Activated CD4-positive, alpha-beta T cell treated with anti-CD3 and anti-CD28 coated beads for 4 hours (primary cell): ENCODE data around the gene JCHAIN.
A peak's percentile ranks its signal among the peaks of the same experiment; 100 is the strongest.
"Not testable (repeated sequence)": the region's sequence is repeated elsewhere in the genome, so short reads cannot be mapped to it uniquely, and the experiment has no call there.

Experiments used
- DNase-seq, 2 donors: peaks; one replicate each; pipeline ENCODE4 v3.0.0-alpha.2; 2020

The JCHAIN gene

DNA sequence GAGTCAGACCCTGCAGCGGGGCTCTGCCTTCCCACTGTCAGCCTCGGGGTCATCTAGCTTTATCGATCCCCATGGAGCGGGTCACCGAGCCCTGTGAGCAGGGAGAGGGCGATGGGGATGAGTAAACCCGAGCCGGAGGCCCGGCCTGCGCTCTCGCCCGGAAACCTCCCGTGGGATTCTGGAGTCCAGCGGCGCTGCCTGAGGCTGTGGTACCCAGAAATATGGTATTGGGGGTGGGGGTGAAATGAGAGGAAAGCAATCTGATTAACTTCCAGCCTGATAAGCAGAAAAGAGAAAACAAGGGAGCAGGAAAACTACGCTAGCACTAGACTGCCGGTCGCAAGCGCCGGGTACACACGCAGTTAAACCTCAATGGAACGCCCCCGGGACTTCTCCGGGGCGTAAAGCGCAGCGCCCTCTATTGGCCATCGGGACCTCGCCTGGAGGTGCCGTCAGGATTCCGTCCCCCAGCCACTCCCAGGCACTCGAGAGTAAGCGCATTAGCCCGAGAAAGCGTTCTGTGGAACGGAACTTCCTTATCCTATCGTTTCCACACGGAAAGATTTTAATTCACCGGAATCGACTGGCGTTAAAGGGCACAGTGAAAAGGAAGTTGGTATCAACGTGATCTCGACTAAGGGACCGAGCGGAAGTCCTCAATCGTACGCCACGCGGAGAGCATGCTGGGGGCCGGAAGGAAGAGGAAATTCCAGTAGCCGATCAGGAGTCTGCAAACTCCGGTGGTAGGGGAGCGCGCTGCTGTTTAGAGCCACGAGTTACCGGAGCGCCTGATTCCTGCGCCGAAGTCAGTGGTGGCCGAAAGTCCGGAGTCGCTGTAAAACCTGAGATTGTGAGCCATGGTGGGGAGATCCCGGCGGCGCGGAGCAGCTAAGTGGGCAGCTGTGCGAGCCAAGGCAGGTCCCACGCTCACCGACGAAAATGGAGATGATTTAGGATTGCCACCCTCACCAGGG, 21.8 kb upstream of the JCHAIN start, which contains the start of gene UTP3:
TSS of gene UTP3 (plus strand) at position 712 of the 974 bp plus-strand sequence. CDS start at position 858, 146 bp downstream.
- DNase-seq = peak; percentile 92 to 93

DNA sequence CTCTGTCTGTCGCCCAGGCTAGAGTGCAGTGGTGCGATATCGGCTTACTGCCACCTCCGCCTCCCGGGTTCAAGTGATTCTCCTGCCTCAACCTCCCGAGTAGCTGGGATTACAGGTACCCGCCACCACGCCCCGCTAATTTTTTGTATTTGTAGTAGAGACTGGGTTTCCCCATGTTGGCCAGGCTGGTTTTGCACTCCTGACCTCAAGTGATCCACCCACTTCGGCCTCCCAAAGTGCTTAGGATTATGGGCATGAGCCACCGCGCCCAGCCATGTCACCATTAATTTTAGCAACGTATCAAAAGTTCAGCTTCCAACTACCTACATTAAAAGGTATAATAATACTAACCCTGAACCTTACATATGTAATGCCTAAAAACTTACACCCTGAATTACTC, 21.1 kb upstream of the JCHAIN start:
- DNase-seq = peak in 1 of 2 donors; percentile 11

DNA sequence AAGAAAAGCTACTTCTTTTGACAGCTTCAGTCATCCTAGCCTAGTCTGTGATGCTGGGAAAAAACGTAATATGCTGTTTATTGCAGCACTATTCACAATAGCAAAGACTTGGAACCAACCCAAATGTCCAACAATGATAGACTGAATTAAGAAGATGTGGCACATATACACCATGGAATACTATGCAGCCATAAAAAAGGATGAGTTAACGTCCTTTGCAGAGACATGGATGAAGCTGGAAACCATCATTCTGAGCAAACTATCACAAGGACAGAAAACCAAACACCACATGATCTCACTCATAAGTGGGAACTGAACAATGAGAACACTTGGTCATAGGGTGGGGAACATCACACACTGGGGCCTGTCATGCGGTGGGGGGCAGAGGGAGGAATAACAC, 15.8 kb upstream of the JCHAIN start:
- DNase-seq = not testable (repeated sequence)

DNA sequence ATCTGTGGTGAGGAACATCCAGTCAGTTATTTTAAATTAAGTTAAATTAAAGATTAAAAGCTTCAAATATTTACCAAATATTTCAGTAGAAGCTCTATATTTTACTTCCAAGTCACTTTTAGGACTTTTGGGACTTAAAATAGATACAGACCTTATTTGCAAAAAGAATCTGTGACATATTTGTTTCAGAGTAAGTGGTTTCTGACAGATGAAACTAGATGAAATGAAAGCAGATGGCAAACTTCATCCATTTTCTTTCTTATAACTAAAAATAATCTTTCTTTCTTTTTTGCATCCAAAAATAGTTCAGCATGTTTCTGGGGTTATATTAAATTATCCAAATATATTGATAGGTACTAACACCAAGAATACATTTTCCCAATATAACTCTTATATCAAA, 15.4 kb upstream of the JCHAIN start:
- DNase-seq = no peak

DNA sequence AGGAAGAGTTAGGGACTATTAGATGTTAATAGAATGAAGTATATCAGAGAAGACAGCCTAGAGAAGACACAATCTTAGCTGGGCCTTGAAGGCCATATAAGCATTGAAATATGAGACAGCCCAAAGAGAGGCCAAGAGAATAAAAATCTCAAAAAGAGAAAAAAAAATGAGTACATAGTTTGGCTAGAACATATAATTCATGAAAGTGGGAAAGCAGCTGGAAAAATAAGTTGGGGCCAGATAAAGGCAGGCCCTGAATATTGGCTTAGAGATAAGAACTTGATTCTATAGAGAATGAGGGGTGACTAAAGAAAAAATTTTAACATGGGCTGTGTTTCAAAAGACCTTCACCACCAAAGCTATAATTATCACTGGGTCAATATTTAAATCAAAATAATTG, 14.6 kb upstream of the JCHAIN start:
- no peak for DNase-seq

DNA sequence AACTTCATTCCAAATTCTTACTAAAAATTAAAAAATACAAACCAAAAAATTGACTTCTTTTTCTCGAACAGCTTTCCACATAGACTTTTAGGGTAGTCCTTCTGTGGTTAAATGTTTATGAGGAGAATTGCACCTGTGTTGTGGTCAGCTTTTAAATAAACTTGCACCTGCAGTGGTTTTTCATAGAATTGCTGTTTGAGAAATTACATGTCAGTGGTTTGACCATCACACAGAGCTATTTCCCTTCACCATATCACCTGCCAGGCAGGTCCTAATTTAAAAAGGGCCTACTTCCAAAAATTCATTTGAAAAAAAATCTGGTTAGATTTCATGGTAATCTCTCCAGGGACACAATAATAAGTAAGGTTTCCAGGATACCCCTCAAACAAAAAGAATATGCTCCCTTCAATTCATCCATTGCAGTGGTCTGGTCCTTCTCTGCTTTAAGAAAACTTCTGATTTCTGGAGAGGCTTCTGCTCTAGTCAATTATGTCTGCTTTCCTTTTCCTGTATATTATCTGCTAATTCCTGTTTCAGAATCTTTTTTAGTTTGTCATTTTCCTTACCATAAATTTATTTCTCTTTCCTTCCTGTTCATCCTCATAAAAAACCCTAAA, 12.2 kb upstream of the JCHAIN start:
- DNase-seq = no peak

DNA sequence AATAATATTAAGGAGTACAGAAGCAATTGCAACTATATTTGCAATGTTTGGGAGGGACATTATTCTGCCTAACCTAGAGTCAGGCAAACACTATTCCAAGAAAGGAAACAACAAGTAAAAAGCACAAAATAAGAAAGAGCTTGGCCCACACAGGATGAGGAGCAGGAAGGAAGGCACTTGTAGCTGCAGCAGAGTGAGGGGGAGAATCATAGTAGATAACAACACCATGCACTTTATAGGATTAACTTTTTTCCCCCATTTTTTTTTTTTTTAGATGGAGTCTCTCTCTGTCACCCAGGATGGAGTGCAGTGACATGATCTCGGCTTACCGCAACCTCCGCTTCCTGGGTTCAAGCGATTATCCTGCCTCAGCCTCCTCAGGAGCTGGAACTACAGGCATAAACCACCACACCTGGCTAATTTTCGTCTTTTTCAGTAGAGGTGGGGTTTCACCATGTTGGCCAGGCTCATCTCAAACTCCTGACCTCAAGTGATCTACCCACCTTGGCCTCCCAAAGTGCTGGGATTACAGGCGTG, 10.3 kb upstream of the JCHAIN start:
- no peak for DNase-seq

DNA sequence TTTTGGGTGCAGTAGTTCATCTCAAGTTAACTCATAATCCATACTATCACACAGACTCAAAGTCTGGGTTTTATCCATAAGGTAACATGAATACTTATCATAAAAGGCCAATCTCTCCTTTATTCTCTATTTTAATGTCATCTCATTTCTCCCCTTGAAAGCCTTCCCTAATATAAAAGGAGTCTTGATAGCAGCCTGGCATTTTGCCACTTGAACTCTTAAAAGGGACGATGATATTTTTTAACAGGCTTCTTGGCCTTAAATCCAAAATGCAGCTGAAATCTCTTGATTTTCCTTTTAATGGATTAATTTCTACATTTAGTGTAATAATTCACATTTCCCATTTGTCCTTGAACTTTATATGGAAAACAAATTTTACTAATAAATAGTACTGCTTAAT, 8.4 kb upstream of the JCHAIN start:
- no peak for DNase-seq

DNA sequence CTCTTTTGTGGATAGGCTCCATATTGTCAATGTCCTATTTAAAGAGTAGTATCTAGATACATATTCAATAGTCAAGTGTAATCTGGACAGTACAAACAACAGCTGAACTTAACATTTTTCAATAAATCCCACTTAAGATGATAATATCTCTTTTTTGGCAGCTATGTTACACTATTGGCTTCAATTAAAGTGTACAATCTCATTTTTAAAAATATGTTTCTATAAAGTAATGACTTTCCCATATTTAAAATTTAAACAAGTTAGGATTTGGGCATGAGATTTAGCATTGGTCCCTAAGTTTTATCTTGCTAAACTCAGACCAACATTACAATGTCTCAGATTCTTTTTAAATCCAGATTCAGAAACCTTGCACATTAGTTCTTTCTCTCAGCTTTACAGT, 7.9 kb upstream of the JCHAIN start:
- DNase-seq = no peak

DNA sequence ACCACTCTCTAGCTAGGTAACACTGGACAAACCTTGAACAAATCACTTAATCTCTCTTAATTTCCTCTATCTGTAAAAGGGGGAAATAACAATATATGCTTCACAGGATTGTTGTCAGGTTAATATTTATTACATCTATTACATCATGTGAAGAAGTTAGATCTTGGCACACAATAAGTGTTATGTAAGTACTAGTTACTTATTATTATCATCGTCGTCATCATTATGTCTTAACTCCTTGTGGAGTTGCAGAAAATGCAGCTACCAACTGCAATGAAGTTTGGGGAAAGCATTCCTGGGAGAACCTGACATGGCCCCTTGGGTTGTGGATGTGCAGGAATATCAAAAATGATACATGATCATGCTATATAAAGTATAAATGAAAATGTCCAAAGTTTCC, 4.8 kb upstream of the JCHAIN start:
- no peak for DNase-seq

DNA sequence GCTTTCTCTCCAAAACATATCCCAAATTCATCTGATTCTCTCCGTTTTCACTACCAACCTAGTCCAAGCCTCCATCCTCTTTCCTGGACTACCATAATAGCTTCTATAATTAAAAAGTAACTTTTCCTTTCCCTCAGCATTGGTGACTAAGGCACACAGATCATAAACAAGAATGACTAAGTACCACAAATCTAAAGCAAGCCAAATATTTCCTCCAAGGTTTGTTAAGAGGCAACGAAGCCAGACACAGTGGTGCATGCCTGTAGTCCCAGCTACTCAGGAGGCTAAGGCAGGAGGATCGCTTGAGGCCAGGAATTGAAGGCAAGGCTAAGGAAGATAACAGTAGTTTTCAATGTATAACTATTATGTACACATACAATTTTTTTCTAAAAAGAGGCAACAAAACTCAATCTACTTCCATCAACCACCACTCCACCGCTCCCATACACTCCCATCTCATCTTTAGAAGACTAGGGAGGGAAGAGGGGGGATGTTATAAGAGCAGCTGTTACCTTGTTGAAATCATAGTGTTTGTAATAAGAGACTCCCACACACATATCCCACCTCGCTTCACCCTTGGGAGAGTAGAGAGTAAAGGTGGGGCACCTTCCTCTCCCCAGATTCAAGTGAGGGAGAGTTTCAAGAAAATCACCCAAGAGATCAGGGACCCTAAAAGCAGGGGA, 4.2 kb upstream of the JCHAIN start:
- no peak for DNase-seq

DNA sequence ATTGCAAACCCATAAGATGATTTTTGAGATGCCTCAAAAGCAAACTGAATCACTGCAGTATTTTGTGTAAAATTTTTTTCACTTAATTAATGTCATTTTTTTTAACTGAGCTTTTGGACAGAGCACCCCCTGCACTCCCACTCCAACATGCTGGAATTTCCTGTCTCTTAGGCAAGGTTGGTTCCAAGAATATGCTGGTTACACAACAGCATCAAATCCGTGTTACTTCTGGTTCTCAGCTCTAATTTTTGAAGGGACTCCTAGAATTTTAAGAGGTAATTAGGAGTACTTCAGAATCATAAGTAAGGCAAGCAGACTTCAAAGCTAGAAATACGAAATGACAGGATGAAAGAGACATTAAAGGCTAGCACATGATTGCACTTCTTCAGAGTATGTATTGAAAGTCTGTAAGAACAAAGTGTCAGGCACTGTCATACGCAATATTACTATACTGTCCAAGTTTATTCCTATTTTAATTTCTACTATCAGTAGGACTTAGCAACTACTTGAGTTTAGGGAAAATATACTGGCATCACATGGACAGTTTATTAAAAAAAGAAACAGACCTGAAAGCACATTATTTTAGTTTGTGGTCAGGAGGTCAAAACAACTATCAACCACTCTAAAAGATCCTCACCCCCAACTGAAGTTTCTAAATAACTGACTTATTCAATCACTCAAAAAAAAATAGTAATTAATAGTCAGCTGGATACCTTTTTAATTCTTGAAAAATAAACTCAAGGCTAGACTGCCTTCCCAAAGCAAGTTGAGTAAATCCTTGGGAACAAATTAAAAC, 1.6 kb upstream of the JCHAIN start:
- DNase-seq = no peak

DNA sequence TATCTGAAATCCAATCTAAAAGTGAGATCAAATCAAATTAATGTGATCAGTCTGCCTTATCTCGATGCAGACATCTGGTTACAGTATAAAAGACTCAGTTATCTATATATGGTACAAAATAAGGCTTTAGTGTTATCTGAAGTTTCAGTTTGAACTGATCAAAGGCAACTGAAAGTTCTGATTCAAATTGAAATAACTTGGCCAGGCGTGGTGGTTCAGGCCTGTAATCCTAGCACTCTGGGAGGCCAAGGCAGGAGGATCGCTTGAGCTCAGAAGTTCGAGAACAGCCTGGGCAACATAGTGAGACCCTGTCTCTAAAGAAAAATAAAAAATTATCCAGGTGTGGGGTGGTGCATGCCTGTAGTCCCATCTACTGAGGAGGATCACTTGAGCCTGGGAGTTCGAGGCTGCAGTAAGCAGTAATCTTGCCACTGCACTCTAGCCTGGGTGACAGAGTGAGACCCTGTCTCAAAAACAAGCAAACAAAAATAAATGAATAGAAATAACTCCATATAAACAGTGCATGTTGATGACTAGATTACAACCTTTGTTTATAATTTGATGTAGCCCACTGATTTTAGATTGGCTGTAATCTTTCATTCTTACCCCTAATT, 4.9 kb downstream of the JCHAIN start:
- not testable (repeated sequence) for DNase-seq

DNA sequence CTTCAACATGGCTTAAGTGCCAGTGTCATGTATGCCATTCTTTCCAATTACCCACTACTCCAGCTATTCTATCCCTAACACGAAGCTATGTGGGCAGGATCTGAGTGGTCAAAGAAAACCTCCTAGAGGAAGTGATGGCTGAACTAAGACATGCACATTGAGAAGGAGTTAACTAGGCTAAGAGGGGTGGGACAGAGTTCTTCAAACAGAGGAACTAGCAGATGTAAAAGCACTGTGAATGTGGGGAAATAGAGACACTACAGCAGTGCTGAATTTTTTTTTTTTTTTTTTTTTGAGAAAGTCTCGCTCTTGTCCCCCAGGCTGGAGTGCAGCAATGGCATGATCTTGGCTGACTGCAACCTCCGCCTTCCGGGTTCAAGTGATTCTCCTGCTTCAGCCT, 6.2 kb downstream of the JCHAIN start:
- DNase-seq = no peak

DNA sequence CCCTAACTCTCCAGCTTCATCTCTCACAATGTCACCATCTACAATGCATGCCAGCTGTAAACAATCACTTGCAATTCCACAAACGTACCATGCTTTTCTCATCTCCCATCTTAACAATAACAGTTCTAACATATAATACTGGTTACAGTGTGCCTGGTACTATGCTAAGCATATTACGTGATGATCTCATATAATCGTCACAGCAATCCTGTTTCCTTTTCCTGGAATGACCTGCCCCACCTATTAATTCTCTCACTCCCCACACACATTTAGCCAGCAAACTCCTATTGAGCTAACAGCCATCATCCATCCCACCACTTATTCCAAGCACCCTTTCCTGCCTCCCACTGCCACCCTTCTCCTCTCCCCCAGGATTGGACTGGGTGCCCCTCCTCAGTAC, 7.9 kb downstream of the JCHAIN start:
- DNase-seq = no peak

DNA sequence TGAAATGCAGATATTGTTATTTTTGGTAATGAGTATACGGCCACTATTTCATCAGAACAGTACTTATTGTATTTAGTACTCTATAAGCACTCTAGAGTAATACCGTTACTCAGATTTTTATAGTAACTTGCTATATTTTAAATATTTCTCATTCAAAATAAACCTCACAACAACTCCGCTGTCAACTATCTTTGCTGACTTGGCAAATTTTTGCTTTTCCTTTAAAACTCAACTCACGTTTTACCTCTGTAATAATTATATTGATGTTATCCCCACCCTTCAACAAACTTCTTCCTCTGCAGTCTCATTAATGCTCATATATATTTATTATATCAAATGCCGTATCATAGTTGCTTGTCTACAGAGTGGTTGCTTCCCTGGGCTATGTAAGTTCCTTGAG, 9.0 kb downstream of the JCHAIN start:
- DNase-seq = no peak

DNA sequence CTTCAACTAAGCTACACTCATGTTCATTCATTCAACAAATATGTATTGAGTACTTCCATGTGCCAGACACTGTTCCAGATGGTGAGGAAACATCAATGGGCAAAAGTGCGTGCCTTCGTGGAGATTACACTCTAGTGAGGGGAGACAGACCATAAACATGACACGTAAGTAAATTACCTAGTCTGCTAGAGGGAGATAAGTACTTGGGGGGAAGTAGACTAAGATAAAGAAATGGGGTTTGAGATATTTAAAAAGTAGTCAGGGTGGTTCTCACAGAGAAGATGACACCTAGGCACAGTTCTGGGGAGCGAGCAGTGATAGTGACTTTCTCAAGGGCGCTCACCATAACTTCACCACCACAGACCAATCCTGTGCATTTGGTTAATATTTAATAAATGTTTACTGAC, 11.7 kb downstream of the JCHAIN start:
- no peak for DNase-seq

DNA sequence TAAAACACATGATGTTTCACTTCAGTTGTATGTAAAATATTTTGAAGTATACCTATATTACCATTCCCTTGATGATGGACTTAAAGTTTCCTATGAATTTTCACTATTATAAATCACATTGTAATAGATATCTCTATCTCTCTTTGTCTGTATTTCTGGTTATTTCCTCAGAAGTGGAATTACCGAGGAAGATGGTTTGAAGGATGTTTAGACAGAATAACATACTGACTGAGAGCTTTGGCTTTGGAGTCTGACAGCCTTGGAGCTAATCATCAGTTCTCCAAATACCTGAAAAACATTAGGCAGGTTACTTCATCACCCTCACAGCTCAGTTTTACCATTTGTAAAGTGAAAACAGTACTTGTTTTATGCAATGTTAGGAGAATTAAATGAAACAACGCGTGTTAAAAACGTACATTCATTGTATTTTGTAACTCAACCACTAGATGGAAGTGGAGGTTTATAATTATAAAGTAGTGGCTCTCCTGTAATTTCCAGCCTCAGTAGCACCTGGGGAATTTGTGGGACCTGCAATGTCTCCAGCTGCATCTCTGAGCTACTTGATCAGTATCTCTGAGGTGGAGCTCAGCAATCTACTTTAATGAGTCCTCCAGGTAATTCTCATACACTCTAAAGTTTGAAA, 14.3 kb downstream of the JCHAIN start:
- DNase-seq = peak in 1 of 2 donors; percentile 1

DNA sequence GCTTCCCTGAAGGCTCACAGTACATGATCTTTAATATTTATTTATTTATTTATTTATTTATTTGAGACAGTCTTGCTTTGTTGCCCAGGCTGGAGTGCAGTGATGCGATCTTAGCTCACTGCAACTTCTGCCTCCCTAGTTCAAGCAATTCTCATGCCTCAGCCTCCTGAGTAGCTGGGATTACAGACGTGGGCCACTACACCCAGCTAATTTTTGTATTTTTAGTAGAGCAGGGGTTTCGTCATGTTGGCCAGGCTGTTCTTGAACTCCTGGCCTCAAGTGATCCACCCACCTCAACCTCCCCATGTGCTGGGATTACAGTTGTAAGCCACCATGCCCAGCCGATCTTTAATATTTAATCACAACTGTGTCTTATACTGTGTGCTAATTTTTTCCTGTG, 15.6 kb downstream of the JCHAIN start:
- DNase-seq = not testable (repeated sequence)

DNA sequence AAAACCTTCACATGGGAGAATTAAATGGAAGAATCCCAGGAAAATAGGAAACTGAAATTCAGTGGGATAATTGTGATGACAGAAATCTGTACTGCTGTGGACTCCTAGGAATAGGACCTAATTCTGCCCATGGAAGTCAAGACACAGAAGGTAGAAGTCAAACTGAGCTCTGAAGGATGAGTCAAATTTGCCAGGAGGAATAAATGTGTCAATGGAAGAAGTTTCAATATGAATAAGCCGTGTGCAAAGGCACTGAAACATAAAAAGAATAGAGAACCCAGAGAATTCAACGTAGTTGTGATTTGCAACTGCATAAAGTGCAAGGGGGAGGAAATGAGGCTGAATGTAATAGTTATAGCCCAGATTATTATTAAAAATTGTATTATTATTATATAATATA, 26.1 kb downstream of the JCHAIN start:
- no peak for DNase-seq

DNA sequence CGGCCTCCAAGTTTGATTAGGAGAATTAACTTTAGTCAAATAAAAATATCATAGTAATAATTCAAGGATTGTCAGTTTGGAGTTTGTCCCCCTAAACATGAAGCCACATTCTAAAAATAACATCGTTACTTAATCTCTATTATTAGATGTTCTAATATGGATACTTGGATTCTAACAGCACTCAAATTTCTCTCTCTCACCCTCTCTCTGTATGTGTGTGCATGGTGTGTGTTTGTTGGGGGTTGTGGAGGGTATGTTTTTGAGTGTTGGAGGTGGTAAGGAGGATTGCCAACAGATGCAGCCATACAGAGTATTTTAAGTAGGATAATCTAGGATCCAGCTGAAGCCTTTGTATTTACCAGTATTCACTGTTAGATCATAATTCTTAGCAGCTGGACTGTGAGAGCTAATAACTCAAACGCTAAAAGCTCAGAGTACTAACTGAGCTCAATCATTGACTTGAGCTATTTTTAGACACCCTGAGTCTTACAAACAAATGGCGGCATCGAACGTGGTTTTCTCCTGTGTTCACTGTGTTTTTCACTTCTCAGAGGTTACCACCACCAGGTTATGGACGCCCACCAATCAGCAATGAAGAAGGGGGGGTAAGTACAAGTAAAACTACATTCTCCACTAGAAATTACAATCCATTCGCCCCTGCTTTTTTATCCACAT, 28.9 kb downstream of the JCHAIN start:
- DNase-seq = no peak
